PFSK-1 (cell line): ENCODE measurements around the gene DGKB.

Source experiments
- FOXP2 ChIP-seq: optimal IDR thresholded peaks from 2 replicates; pipeline ENCODE3; 2011; ENCODE audit warnings: borderline replicate concordance, control low read depth, inconsistent platforms; ENCODE audit not compliant: insufficient read depth; ENCODE audit errors: extremely low read length, extremely low read depth
- POLR2AphosphoS5 ChIP-seq: IDR thresholded peaks from 2 replicates; pipeline ENCODE4 v1.6.1; 2012; ENCODE audit warnings: low read depth, mild to moderate bottlenecking, control low read depth, low read length, moderate library complexity
- SIN3A ChIP-seq: IDR thresholded peaks from 2 replicates; pipeline ENCODE4 v1.6.1; 2012; ENCODE audit warnings: mild to moderate bottlenecking, low read length, moderate library complexity, borderline replicate concordance; ENCODE audit not compliant: insufficient read depth
- TAF1 ChIP-seq: IDR thresholded peaks from 2 replicates; pipeline ENCODE4 v1.6.1; 2012; ENCODE audit warnings: low read length, control low read depth, borderline replicate concordance; ENCODE audit not compliant: insufficient read depth
- TF ChIP-seq, protein P1 (sequence below), 2 experiments: IDR thresholded peaks; 2 replicates each; pipeline versions ENCODE4 v1.6.1 to v1.8.0; 2011 to 2012; ENCODE audit warnings: low read depth in 2 of 2, low read length in 2 of 2, control low read depth in 1 of 2, inconsistent platforms in 1 of 2, mild to moderate bottlenecking in 1 of 2, moderate library complexity in 1 of 2; ENCODE audit not compliant: insufficient read depth in 1 of 2

The DGKB gene

DNA sequence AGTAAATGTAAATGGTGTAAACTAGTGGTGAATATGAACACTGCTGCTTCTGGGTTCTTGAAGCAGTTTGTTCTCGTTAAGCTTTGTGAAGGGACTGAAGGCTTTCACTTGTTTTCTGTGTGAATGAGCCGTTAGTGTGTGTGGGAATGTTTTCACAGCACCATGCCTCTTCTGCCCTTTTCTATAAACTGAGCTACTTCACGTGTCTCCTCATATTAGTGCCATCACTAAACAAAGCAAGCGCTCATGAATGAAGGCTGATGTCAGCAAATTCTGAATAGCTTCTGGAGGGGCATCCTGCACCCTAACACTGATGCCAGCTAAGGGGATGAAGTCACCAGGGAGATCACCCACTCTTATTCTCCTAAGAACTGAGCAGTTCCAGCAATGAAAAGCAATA, 707.5 kb downstream of the DGKB start:
- TF ChIP-seq SIN3A, result no peak
- no peak for TF ChIP-seq POLR2AphosphoS5
- no peak for TF ChIP-seq FOXP2
- TF ChIP-seq, protein P1, sequence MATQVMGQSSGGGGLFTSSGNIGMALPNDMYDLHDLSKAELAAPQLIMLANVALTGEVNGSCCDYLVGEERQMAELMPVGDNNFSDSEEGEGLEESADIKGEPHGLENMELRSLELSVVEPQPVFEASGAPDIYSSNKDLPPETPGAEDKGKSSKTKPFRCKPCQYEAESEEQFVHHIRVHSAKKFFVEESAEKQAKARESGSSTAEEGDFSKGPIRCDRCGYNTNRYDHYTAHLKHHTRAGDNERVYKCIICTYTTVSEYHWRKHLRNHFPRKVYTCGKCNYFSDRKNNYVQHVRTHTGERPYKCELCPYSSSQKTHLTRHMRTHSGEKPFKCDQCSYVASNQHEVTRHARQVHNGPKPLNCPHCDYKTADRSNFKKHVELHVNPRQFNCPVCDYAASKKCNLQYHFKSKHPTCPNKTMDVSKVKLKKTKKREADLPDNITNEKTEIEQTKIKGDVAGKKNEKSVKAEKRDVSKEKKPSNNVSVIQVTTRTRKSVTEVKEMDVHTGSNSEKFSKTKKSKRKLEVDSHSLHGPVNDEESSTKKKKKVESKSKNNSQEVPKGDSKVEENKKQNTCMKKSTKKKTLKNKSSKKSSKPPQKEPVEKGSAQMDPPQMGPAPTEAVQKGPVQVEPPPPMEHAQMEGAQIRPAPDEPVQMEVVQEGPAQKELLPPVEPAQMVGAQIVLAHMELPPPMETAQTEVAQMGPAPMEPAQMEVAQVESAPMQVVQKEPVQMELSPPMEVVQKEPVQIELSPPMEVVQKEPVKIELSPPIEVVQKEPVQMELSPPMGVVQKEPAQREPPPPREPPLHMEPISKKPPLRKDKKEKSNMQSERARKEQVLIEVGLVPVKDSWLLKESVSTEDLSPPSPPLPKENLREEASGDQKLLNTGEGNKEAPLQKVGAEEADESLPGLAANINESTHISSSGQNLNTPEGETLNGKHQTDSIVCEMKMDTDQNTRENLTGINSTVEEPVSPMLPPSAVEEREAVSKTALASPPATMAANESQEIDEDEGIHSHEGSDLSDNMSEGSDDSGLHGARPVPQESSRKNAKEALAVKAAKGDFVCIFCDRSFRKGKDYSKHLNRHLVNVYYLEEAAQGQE (IDR thresholded peaks at IDR 0.05; ENCODE audit: insufficient read depth in 1 of 2, low read depth in 2 of 2, low read length in 2 of 2), result no peak
- no peak for TF ChIP-seq TAF1

GRCh38 chr7:14191686-14192098, 710.9 kb downstream of the DGKB start:
- TF ChIP-seq POLR2AphosphoS5 (no peak), SIN3A (no peak), TAF1 (no peak), FOXP2 (no peak)
- TF ChIP-seq, protein P1 (IDR thresholded peaks at IDR 0.05; ENCODE audit: insufficient read depth in 1 of 2, low read depth in 2 of 2, low read length in 2 of 2), result no peak

DNA sequence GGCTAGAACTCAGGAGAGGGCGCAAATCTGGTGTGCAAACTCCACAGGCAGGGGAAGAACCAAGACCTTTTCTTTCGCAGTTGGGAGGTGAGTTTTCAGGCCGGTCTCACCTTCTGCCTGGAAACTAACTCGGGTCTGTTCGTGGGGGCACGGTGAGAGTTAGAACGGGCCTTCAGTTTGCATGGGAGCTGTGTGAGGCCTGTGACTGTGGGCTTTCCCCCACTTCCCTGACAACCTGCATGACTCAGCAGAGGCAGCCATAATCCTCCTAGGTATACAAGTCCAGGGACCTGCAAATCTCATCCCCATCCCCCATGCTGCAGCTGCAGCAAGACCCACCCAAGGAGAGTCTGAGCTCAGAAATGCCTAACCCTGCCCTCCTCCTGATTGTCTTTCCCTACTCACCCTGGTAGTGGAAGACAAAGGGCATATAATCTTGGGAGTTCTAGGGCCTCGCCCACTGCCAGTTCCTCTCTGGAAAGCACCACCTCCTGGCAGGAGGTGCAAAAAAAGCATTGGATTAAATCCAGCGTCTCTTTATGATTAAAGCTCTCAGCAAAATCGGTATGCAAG, 718.2 kb downstream of the DGKB start:
- TF ChIP-seq FOXP2 (no peak), POLR2AphosphoS5 (no peak), SIN3A (no peak), TAF1 (no peak)
- TF ChIP-seq, protein P1 (IDR thresholded peaks at IDR 0.05; ENCODE audit: insufficient read depth in 1 of 2, low read depth in 2 of 2, low read length in 2 of 2), result no peak

- TF ChIP-seq SIN3A (no peak), POLR2AphosphoS5 (no peak), FOXP2 (no peak), TAF1 (no peak)
- TF ChIP-seq, protein P1 (IDR thresholded peaks at IDR 0.05; ENCODE audit: insufficient read depth in 1 of 2, low read depth in 2 of 2, low read length in 2 of 2), result no peak
Observed at GRCh38 chr7:14179781-14180180, 722.8 kb downstream of the DGKB start.

DNA sequence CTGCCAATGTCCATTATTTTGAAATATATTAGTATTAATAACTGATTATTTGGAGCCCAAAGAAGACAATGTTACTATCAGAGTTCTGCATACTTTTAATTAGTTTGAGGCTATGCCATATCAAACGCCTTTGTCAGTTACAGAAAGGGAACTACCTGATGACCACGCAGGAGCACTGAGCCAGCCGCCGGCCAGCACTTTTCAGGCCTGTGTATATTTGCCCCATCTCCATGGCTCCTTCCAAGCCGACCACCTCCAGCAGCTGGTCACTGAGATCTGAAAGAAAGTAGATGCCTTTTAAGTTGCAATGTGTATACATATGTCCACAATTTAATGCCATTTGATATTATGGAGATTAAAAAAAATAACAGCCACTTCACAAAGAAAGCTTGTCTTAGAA, 724.7 kb downstream of the DGKB start:
- TF ChIP-seq SIN3A (no peak), TAF1 (no peak), FOXP2 (no peak), POLR2AphosphoS5 (no peak)
- TF ChIP-seq, protein P1 (IDR thresholded peaks at IDR 0.05; ENCODE audit: insufficient read depth in 1 of 2, low read depth in 2 of 2, low read length in 2 of 2), result no peak
